Heart right ventricle (tissue), 16 donors: Measurements from ENCODE around the gene CLBA1. TPM values are rescaled to one million over a fixed set of nuclear protein-coding genes. Genes with fewer than 3 reads are reported as not detected.

Experiments
- ATAC-seq, 8 donors: fragments of 200-7000 bp; cut with Tn5 transposase; one replicate each; pipeline ENCODE4 v1.9.1; 2020; ENCODE audit warnings: mild to moderate bottlenecking in 8 of 8, moderate library complexity in 8 of 8, moderate number of reproducible peaks in 1 of 8
- DNase-seq, 2 donors: peaks; one replicate each; pipeline ENCODE4 v3.0.0-alpha.2; 2020
- H3K27ac ChIP-seq, 10 donors: fragments of 200-600 bp; sonication (generic) in 2 of 10; one replicate each; pipeline versions ENCODE4 v1.5.0 to v1.8.0; 2020 to 2022; ENCODE audit warnings: mild to moderate bottlenecking in 3 of 10
- H3K27me3 ChIP-seq, 7 donors: fragments of 200-600 bp; one replicate each; pipeline ENCODE4 v1.8.0; 2021 to 2022; ENCODE audit warnings: mild to moderate bottlenecking in 2 of 7
- H3K36me3 ChIP-seq, 9 donors: fragments of 200-600 bp; sonication (generic) in 1 of 9; one replicate each; pipeline versions ENCODE4 v1.5.0 to v1.8.0; 2020 to 2022; ENCODE audit warnings: mild to moderate bottlenecking in 2 of 9
- H3K4me1 ChIP-seq, 9 donors: fragments of 200-600 bp; sonication (generic) in 1 of 9; one replicate each; pipeline versions ENCODE4 v1.5.0 to v1.8.0; 2020 to 2022; ENCODE audit warnings: mild to moderate bottlenecking in 4 of 9
- H3K4me3 ChIP-seq, 10 donors: fragments of 200-600 bp; sonication (generic) in 2 of 10; one replicate each; pipeline versions ENCODE4 v1.5.0 to v1.8.0; 2020 to 2022; ENCODE audit warnings: mild to moderate bottlenecking in 7 of 10, moderate library complexity in 2 of 10
- H3K9me3 ChIP-seq, 11 donors: fragments of 200-600 bp in 10 of 11; sonication (generic) in 2 of 11; one replicate each; pipeline versions ENCODE4 v1.5.0 to v1.8.0; 2013 to 2022; ENCODE audit warnings: mild to moderate bottlenecking in 2 of 11, control low read depth in 1 of 11, moderate library complexity in 1 of 11
- CTCF ChIP-seq, 9 donors: fragments of 200-600 bp; sonication (generic) in 2 of 9; IDR thresholded peaks; one replicate each; pipeline versions ENCODE4 v1.5.0 to v1.8.0; 2021 to 2022; ENCODE audit warnings: antibody characterized with exemption in 9 of 9, mild to moderate bottlenecking in 5 of 9, moderate library complexity in 1 of 9
- WGBS, 2 donors: extraction: QIAGEN DNeasy Blood & Tissue Kit; methylation state at CpG; one replicate each; pipeline ENCODE4 v1.1.7; 2013; ENCODE audit warnings: inconsistent platforms in 1 of 2; 5-methylcytosine and 5-hydroxymethylcytosine counted together
- intact Hi-C, 10 donors: fragments of 100-400 bp; cut with DNase I; formaldehyde crosslinking; loops; one replicate each; pipeline versions ENCODE4 v1.11.1 to v1.14.2; 2022
- polyA plus RNA-seq, 2 donors: library from polyadenylated mRNA; stranded (reverse); fragments of 200-250 nt; gene quantifications; one replicate each; pipeline ENCODE4 v1.2.3, GENCODE V29; 2013
- total RNA-seq, 10 donors: library from RNA; stranded (reverse); fragmentation: NEBNext Ultra II Directional in 3 of 10; extraction: Animal tissue kit (Norgen Biotek cat#: 25700) in 3 of 10; gene quantifications; one replicate each; pipeline versions ENCODE4 v1.2.1 to v1.2.4, GENCODE V29; 2021 to 2023
- donor health status: Arrhythmogenic right ventricular cardiomyopathy.
- donor health status: ischemic (EF 13 %, LVEDD 7.1; RV severe dilation, severe dysfunction).
- donor health status: healthy with polysubstance abuse.
- donor health status: DM: no; HTN: yes; CAD: no.
- donor health status: DM: no; HTN: no; CAD: no.
- donor health status: ischemic (EF 25% LVEDD 6.9; RV normal size, moderate dysfunction).
- donor health status: ischemic (EF 25% LVEDD 5.7; RV mildly dilated, moderate dysfunction).
- donor health status: healthy.
- donor health status: DM: yes; HTN: yes; CAD: no.
- donor health status: Ischemic cardiomyopathy.
- donor health status: ischemic (EF 35%, LVEDD 5.7; RV mildly dilated, moderate dysfunction).
- donor health status: nonischemic (EF 11% LVEDD 7.7; RV severe dilation, severe dysfunction).
- donor health status: DM: yes; HTN: yes; CAD: no.
- donor health status: PGD.
- donor health status: ischemic (EF 29% LVEDD 5.4; RV normal size, mild dysfunction).
- donor health status: nonischemic (EF 23%, LVEDD 6.1; RV moderate dilation, normal function).

CLBA1 gene
- total and polyA plus RNA-seq, 12 donors: 1.2 to 3.5 (median 2.6) TPM

DNA sequence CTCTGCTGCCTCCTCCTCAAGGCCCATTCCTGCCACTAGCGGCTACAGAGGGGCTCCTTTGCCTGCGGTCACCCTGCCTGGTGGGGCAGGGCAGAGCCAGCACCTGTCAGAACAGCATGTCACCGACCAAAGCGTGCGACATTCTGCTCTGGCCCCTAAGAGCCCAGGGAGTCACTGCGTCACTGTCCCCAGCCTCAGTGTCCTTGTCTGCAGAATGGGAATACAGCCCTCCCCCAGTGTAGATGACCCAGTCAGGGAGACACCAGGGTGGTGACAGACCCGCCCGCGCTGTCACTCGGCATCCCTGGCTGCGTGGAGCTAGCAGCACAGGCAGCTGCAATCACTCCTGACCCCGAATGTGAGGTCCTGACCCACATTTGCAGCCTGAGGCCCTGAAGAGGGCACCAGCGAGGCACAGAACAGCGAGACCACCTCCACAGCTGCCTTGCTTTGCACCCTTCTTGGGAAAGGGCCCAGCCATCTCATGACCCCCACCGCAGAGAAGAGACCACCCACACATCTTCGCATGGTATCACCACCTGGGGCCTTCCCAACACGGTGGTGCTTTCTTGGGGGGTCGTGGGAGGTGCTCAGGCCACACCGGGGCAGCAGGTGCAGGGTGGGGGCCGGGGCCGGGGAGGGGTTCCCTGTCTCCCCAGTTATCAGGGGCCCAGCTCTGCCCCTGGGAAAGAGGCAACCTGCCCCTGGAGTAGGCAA, 9.9 kb upstream of the CLBA1 start:
- ATAC-seq (no peak), DNase-seq (no peak)
- intact Hi-C loops: loop anchor here (1.0 to 10.0 kb wide), 11 partner anchors 45 to 379 kb away; partner anchors contain the start of gene CDCA4 (in 2 of the 10)
- Histone ChIP-seq H3K4me3 (no peak overlapping the region), H3K36me3 (no peaks in the 10 kb centered on the region), H3K4me1 (peaks cover 16 to 87% (median 64%) of the 10 kb centered on the region in 9 donors), H3K27me3 (peaks cover 0 to 38% (median 13%) of the 10 kb centered on the region in 7 donors), H3K27ac (no peak overlapping the region), H3K9me3 (no peaks in the 10 kb centered on the region)
- 49 to 62% methylated on average over 21 of the region's 21 CpGs for WGBS, 2 donors
- no peak for TF ChIP-seq CTCF (IDR thresholded peaks at IDR 0.05)

GRCh38 chr14:104976198-104977007, 9.2 kb upstream of the CLBA1 start:
- H3K4me3 ChIP-seq: no peak overlapping the region
- DNase-seq (peak; percentile 80 to 87), ATAC-seq (peak; percentile 56 to 73 (median 69))
- 42 to 44% methylated on average over 21 of the region's 21 CpGs for WGBS, 2 donors
- no peaks in the 10 kb centered on the region for H3K9me3 ChIP-seq
- H3K36me3 ChIP-seq: no peaks in the 10 kb centered on the region
- peak; percentile 80 to 96 (median 92) for TF ChIP-seq CTCF (IDR thresholded peaks at IDR 0.05)
- H3K4me1 ChIP-seq: peaks cover 12 to 80% (median 59%) of the 10 kb centered on the region in 9 donors
- H3K27ac ChIP-seq: no peak overlapping the region
- H3K27me3 ChIP-seq: peaks cover 0 to 38% (median 13%) of the 10 kb centered on the region in 7 donors
- intact Hi-C loops: loop anchor here (1.0 to 10.0 kb wide), 11 partner anchors 44 to 378 kb away; partner anchors contain the start of gene CDCA4 (in 2 of the 10)

DNA sequence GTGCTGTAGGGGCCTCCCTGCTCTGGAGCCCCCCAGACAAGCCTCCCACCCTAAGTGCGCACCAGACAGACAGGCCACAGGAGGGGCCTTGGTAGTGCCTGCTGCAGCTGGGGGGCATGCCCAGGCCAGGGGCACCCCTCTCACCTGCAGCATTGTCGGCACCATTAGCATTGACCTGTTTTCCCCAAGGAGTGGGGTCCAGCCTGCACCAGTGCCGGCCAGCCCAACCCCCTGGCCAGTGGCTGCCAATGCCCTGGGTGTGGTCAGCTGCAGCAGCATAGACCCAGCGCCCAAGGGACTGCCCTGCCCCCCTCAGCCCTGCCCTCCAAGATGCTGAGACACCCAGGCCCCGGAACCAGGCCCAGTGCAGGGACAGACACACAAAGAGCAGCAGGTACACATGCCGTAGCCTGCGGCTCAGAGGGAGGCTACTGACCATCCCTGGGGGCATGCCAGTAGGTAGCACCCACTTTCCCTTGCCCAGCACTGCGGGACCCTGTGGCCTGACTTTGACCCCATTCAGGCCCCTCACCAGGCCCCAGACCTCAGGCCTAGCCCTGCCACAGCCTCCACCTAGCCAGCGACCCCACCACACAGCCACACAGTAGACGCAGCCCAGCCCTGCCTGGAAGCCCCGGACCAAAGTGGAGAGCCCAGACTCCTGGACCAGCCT, 8.4 kb upstream of the CLBA1 start:
- Histone ChIP-seq H3K9me3 (no peaks in the 10 kb centered on the region), H3K27me3 (peaks cover 0 to 38% (median 13%) of the 10 kb centered on the region in 7 donors), H3K27ac (no peak overlapping the region), H3K4me3 (peak overlapping the region in 7 of 10 donors; percentile 47 to 60 (median 53)), H3K36me3 (no peaks in the 10 kb centered on the region), H3K4me1 (peaks cover 12 to 72% (median 56%) of the 10 kb centered on the region in 9 donors)
- intact Hi-C loops: loop anchor here in 8 of 10 donors (2.0 to 10.0 kb wide), 10 partner anchors 44 to 378 kb away; partner anchors contain the start of gene CDCA4 (in 2 of the 8)
- no peak for TF ChIP-seq CTCF (IDR thresholded peaks at IDR 0.05)
- DNase-seq (no peak), ATAC-seq (no peak)
- WGBS, 2 donors: 72 to 80% methylated on average over 11 of the region's 11 CpGs
